RWPE1 (cell line): ENCODE measurements around the gene CRYL1.

Source experiments
- CTCF ChIA-PET: fragments of 350-600 bp; sonication (Branson Sonifier 250); formaldehyde crosslinking; extraction: SDS; loops from one replicate; lab custom pipeline; 2021; lab: Yijun Ruan, JAX
- POLR2A ChIA-PET: fragments of 400-600 bp; formaldehyde crosslinking; extraction: SDS; loops from one replicate; lab custom pipeline; 2020; ENCODE audit warnings: antibody characterized with exemption; ENCODE audit not compliant: low non-redundant PET; lab: Yijun Ruan, JAX
- DNase-seq: peaks from one replicate; pipeline ENCODE4 v3.0.0; 2012; ENCODE audit warnings: low spot score
- H3K27ac ChIP-seq: fragments of 450-650 bp; 2 replicates; pipeline ENCODE4 v1.5.1; 2017
- CTCF ChIP-seq: fragments of 450-650 bp; conservative IDR thresholded peaks from 2 replicates; pipeline ENCODE4 v1.5.1; 2017; ENCODE audit warnings: low read depth, mild to moderate bottlenecking

The CRYL1 gene

GRCh38 chr13:20566898-20567874 is 41.5 kb upstream of the CRYL1 start, which contains the start of gene IFT88:
TSS of gene IFT88 (plus strand) at chr13:20567157. CDS start at chr13:20574386, 7,229 bp downstream.
- DNase-seq: peak; percentile 80
- ChIA-PET CTCF (interaction anchor here (0.6 to 1.1 kb wide), 3 partner anchors 11 to 36 kb away, joined by 3 to 8 read pairs (median 7); no protein-coding TSS in a partner anchor), POLR2A (interaction anchor here (0.7 to 0.8 kb wide), 2 partner anchors 44 to 353 kb away, joined by 5 to 6 read pairs; no protein-coding TSS in a partner anchor)
- H3K27ac ChIP-seq: peak within 1 kb of the TSS; percentile 98
- no peak for TF ChIP-seq CTCF

GRCh38 chr13:20566468-20566897 is 40.8 kb upstream of the CRYL1 start:
- DNase-seq: peak; percentile 62
- no peak for TF ChIP-seq CTCF
- peak overlapping the region; percentile 98 for H3K27ac ChIP-seq
- POLR2A ChIA-PET: no interaction called here
- CTCF ChIA-PET: interaction anchor here (0.6 to 1.1 kb wide), 2 partner anchors 11 to 67 kb away, joined by 6 to 7 read pairs; no protein-coding TSS in a partner anchor

- ChIA-PET CTCF (no interaction called here), POLR2A (no interaction called here)
- DNase-seq: no peak
- H3K27ac ChIP-seq: no peak overlapping the region
- TF ChIP-seq CTCF: no peak
Measured at GRCh38 chr13:20565115-20565736, 39.6 kb upstream of the CRYL1 start.

GRCh38 chr13:20561741-20562140 is 36.1 kb upstream of the CRYL1 start:
- ChIA-PET CTCF (interaction anchor here (0.7 kb wide), 1 partner anchor 363 kb away, joined by 4 read pairs; no protein-coding TSS in a partner anchor), POLR2A (no interaction called here)
- DNase-seq: no peak
- H3K27ac ChIP-seq: no peak overlapping the region
- no peak for TF ChIP-seq CTCF

GRCh38 chr13:20559659-20560356 is 34.2 kb upstream of the CRYL1 start:
- CTCF ChIA-PET: no interaction called here
- DNase-seq: no peak

More at GRCh38 chr13:20559659-20560356, 34.2 kb upstream of the CRYL1 start:
- H3K27ac ChIP-seq: no peak overlapping the region
- no peak for TF ChIP-seq CTCF
- POLR2A ChIA-PET: no interaction called here
